Right lobe of liver (tissue), 4 donors: ENCODE results near the gene TECPR2.

Experiments used
- POLR2A ChIP-seq: fragments of 450-650 bp; IDR thresholded peaks from one replicate; pipeline ENCODE4 v1.6.1; 2017; ENCODE audit warnings: antibody characterized with exemption, mild to moderate bottlenecking
- TF ChIP-seq, protein P1 (sequence below), 4 donors: fragments of 200-600 bp in 3 of 4; fragments of 450-650 bp in 1 of 4; IDR thresholded peaks; one replicate each; pipeline versions ENCODE4 v1.5.1 to v1.8.0; 2016 to 2022; ENCODE audit warnings: antibody characterized with exemption in 4 of 4, mild to moderate bottlenecking in 2 of 4
- donor health status: DM: no; HTN: no; CAD: no.
- donor health status: DM: no; HTN: no; CAD: no.
- donor health status: DM: no; HTN: yes; CAD: no.

DNA sequence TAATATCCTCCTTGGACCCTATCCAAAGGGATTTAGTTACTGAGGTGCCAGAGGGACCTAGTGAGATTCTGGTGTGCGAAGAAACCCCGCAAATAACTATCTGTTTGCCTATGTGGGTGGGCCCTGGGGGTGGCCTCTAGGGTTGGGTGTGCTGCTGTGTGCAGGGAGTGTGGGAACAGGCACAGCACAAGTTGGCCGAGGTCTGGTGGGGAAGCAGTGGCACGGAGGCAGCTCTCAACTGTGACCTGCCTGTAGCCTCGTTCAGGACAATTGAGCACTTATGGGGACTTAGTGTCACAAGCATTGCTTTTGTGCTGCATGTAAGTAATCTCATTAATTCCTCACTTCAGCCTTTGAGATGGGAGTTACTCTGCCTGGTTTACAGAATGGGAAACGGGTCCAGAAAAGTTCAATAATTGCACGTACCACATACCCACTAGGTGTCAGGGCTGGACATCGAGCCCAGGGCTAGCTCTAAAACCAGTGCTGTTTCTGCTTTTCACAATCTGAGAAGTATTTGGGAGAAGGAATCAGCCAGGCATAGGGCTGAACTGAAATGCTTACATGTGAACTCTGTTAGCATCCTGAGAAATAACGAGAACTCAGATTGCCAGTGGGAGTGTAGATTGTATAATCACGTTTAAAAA is 58.8 kb downstream of the TECPR2 start:
- no peak for TF ChIP-seq POLR2A
- TF ChIP-seq, protein P1, sequence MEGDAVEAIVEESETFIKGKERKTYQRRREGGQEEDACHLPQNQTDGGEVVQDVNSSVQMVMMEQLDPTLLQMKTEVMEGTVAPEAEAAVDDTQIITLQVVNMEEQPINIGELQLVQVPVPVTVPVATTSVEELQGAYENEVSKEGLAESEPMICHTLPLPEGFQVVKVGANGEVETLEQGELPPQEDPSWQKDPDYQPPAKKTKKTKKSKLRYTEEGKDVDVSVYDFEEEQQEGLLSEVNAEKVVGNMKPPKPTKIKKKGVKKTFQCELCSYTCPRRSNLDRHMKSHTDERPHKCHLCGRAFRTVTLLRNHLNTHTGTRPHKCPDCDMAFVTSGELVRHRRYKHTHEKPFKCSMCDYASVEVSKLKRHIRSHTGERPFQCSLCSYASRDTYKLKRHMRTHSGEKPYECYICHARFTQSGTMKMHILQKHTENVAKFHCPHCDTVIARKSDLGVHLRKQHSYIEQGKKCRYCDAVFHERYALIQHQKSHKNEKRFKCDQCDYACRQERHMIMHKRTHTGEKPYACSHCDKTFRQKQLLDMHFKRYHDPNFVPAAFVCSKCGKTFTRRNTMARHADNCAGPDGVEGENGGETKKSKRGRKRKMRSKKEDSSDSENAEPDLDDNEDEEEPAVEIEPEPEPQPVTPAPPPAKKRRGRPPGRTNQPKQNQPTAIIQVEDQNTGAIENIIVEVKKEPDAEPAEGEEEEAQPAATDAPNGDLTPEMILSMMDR (IDR thresholded peaks at IDR 0.05): no peak
